Anterior cingulate cortex (tissue), 58 donors: ENCODE results near the gene NSL1.
A peak's percentile ranks its signal among the peaks of the same experiment; 100 is the strongest.
"Not testable (repeated sequence)": the region's sequence is repeated elsewhere in the genome, so short reads cannot be mapped to it uniquely, and the experiment has no call there.

ENCODE experiments used
- DNase-seq, 58 donors: peaks; one replicate each; lab custom pipeline; 2025; lab: John Stamatoyannopoulos, UW

The NSL1 gene

DNA sequence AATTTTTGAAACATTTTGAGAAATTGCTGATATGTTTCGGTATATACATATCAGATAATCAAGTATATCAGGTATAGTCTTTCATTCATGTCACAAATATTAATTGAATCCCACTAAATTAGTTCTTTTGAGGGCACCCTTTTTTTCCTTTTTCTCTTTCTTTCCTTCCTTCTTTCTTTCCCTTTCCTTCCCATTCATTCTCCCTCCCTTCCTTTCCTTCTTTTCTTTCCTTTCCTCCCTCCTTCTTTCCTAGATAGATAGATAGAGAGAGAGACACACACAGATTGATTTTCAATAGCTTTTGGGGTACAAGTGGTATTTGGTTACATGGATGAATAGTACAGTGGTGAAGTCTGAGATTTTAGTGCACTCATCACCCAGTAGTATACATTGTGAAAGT lies 5.7 kb downstream of the NSL1 start:
- no peak for DNase-seq

DNA sequence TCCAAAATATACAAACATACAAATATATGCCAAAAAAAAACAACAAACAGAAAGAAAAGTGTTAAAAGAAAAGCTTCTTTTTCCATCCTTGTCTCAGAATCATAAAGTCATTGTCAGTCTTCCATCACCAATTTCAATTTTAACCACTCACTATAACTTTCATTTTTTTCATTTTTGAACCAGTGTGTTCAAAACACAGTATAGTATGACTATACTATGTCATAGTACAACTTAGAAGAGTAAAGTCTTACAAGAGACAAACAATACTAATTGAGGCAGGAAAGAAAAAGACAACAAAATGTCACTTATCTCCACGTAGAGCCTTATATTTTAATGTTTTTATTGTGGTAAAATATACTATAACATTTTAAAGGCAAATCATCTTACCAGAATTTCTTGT lies 7.6 kb downstream of the NSL1 start:
- no peak for DNase-seq

DNA sequence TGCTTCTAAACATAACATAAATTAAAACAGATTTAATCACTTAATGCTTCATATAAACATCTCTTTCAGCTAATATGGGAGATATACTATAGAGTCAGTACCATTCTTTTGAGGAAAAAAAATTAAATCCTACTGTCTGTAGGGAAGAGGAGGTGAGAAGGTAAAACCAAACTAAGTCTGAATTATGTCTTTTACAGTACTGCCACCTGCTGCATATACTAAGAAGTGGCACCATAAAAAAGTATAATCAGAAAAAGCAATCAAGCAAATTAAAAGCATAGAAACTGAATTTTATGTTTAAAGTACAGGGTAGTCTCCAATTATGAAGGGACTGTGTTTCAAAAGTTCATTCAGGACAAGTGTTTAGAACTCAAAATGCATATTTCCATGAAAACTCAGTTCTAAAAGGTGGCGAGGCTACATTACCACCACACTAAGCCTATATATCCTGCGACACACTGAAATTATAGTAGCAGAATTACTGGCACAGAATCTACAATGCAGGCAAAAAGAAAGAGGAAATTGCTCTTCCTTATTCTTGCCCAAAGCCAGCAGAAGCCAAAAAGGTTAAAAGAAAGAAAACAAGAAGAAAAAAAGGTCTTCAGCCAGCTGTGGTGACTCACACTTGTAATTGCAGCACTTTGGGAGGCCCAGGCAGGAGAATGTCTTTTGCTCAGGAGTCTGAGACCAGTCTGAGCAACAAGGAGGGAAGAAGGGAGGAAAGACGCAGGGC lies 9.0 kb downstream of the NSL1 start:
- no peak for DNase-seq

DNA sequence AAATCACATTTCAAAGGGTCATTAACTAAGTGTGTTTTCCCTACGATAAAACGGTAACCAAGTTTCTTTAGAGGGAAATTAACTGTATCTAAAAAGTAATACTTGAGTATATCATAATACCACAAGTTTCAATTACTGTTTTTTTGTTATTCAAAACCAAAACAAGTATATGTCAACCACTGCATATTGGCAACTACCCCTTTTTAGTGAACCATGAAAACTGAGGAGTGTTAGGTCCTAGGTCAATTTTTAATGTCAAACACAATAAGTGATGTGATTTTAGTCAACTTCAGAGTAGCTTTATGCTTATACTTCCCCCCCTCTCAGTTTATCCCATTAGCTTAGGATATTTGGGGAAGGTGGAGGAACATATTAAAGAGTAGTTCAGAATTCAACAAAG lies 10.4 kb downstream of the NSL1 start:
- DNase-seq: no peak

DNA sequence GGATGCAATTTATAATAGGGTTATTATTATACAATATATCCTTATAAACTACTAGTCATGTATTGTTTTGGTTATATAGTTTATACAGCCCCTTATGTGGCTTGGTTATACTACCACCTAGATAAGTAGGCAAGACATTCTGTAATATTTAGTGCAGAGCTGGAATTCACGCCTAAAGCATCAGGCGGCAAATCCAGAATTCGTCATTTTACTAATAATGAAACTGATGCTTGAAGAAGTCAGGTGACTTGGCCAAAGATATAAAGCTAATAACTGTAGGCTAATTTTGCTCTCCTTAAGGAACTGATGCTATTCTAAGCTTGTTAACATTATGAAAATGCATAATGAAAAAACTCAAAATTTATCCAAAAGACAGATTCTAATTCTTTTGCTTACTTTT lies 10.8 kb downstream of the NSL1 start:
- no peak for DNase-seq

DNA sequence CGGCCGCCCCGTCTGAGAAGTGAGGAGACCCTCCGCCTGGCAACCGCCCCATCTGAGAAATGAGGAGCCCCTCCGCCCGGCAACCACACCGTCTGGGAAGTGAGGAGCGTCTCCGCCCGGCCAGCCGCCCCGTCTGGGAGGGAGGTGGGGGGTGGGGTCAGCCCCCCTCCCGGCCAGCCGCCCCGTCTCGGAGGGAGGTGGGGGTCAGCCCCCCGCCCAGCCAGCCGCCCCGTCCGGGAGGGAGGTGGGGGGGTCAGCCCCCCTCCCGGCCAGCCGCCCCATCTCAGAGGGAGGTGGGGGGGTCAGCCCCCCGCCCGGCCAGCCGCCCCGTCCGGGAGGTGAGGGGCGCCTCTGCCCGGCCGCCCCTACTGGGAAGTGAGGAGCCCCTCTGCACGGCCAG lies 12.5 kb downstream of the NSL1 start:
- not testable (repeated sequence) for DNase-seq

DNA sequence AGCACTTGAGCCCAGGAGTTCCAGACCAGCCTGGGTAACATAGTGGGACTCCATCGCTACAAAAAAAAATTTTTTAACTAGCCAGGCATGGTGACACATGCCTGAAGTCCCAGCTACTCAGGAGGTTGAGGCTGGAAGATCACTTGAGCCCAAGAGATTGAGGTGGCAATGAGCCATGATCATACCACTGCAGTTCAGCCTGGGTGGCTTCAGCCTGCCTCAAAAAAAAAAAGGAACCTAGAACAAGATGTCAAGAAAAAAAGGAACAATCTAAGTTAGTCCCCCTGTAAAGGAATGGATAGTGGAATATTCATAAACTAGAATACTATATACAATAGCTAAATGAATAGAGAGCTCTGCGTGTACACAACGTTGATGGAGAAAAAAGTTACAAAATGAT lies 14.4 kb downstream of the NSL1 start:
- DNase-seq: no peak

DNA sequence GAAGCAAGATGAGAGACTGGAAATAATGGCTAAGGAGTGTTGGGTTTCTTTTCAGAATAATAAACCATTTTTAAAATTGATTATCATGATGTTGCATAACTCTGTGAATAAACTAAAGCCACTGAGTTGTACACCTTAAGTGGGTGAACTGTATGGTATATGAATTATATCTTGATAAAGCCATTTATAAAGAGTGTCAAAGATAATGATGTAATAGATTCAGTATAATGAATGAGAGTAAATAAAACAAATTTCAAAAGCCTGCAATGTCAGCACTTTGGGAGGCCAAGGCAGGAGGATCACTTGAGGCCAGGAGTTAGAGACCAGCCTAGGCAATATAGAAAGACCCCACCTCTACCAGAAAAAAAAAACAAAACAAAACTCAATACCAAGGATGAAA lies 16.3 kb downstream of the NSL1 start:
- DNase-seq: no peak

DNA sequence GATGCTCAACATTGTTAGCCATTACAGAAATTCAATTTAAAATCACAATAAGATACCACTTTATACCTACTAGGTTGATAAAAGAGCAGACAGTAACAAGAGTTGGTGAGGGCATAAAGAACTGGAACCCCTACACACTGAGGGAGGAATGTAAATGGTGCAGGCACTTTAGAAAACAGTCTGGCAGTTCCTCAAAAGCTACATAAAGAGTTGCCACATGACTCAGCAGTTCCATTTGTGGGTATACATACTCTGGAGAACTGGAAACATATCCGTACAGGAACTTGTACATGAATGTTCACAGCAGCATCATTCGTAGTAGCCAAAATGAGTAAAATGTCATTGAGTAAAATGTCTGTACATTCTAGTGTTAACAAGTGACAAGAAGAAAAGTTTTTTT lies 17.0 kb downstream of the NSL1 start:
- DNase-seq: peak in 1 of 58 donors; percentile 10

DNA sequence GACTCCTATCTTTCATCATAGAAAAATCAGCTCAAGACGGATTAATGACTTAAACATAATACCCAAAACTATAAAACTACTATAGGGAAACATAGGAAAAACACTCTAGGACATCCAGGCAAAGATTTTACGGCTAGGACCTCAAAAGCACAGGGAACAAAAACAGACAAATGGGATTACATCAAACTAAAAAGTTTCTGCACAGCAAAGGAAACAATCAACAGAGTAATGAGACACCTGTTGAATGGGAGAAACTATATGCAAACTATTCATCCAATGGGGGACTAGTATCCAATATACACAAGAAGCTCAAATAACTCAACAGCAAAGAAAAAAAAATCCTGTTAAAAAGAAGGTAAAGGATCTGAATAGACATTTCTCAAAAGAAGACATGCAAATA lies 18.6 kb downstream of the NSL1 start:
- DNase-seq: no peak

DNA sequence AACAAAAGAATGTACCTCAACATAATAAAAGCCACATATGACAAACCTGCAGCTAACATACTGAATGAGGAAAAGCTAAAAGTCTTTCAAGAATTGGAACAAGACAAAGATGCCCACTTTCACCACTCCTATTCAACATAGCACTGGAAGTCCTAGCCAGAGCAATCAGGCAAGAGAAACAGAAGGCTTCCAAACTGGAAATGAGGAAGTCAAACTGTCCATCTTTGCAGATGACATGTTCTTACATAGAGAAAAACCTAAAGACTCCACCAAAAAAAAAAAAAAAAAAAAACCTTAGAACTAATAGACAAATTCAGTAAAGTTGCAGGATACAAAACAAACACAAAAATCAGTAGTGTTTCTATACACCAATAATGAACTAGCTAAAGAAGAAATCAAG lies 20.2 kb downstream of the NSL1 start:
- DNase-seq: no peak

DNA sequence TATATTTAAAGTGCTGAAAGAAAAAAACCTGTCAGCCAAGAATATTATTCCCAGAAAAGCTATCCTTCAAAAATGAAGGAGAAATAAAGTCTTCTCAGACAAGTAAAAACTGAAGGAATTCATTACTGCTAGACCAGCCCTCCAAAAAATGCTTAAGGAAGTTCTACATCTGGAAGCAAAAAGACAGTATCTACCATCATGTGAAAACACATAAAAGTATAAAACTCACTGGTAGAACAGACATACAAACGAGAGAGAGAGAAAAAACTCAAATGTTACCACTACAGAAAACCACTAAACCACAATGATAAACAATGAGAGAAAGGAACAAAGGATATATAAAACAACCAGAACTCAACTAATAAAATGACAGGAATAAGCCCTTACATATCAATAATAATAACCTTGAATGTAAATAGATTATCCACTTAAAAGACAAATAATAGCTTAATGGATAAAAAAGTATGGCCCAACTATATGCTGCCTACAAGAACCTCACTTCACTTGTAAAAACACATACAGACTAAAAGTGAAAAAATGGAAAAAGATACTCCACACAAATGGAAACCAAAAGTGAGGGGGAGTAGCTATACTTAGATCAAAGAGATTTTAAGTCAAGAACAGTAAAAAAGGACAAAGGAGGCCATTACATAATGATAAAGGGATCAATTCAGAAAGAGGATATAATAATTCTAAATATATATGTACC lies 22.0 kb downstream of the NSL1 start:
- DNase-seq: no peak

DNA sequence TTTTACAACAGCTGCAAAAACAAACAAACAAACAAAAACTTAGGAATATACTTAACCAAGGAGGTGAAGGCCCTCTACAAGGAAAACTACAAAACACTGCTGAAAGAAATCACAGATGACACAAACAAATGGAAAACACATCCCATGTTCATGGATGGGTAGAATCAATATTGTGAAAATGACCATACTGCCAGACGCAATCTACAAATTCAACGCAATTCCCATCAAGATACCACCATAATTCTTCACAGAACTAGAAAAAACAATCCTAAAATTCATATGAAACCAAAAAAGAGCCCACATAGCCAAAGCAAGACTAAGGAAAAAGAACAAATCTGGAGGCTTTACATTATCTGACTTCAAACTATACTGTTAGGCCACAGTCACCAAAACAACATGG lies 24.8 kb downstream of the NSL1 start:
- DNase-seq: not testable (repeated sequence)

DNA sequence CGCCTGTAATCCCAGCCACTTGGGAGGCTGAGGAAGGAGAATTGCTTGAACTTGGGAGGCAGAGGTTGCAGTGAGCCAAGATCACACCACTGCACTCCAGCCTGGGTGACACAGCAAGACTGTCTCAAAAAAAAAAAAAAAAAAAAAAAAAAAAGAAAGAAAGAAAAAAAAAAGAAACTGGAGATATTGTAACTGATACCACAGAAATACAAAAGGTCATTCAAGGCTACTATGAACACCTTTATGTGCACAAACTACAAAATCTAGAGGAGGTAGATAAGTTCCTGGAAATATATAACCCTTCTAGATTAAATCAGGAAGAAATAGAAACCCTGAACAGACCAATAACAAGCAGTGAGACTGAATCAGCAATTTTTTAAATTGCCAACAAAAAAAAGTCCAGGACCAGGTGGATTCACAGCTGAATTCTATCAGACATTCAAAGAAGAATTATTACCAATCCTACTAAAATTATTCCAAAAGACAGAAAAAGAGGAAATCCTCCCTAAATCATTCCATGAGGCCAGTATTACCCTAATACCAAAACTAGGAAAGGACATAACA lies 26.8 kb downstream of the NSL1 start:
- DNase-seq: not testable (repeated sequence)

DNA sequence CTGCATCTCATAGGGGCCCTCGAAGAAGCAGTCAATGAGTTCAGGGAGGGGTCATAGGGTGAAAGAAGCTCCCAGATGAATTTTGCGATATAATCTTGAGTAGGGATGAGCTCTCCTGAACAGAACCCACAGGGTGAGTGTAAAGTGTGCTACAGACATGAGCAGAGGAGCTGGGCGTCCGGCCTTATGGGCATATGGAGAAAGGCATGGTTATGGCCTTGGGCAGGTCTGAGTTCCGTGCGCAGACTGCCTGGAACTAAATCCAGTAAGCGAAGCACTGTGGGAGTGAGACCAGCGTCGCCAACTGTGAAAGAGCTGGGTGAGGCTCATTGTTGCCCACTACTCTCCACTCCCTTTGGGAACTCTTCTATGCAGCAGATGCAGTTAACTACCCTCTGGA lies 28.7 kb downstream of the NSL1 start:
- DNase-seq: no peak

DNA sequence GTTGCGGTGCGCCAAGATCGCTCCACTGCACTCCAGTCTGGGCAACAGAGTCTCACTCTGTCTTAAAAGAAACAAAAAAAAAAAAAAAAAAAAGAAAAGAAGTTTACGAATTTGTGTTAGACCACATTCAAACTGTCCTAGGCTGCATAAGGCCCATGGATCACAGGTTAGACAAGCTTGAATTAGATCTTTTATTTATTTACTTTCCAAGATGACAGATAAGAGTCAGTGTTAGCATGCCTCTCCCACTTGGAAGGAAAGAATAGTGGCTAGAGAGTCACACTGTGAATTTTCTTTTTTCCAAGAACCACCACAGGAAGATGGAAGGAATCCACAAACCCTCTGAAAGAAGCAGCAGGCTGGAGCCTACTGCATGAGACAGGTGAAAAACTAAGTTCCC lies 29.3 kb downstream of the NSL1 start:
- DNase-seq: no peak

DNA sequence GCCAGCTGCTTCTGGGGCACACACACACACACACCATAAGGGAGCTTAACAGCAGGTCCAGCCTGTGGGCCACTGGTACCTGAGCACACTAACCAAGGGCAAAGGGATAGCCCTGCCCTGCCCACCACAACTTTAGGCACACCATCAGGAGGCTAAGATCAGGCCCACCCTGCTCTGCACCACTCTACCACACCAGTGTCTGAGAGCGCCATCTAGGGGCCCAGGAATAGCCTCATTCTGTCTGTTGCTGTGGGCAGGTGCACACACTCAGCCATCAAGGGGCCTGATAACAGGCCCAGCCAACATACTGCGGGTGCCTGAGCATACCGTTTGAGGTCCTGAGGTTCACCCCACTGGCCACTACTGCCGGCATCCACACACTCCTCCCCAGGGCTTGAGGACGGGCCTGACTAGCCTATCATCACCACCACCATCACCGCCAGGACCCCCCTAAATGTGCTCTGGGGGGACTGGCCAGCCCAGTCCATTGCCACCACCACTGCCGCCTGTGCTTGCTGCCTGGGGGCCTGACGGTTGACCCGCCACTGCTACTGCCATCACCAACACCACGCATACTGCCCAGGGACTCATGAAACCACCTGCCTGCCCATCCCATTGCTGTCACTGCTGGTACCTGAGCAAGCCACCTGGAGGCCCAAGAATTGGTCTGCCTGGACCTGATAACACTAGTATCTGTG lies 31.3 kb downstream of the NSL1 start:
- no peak for DNase-seq

DNA sequence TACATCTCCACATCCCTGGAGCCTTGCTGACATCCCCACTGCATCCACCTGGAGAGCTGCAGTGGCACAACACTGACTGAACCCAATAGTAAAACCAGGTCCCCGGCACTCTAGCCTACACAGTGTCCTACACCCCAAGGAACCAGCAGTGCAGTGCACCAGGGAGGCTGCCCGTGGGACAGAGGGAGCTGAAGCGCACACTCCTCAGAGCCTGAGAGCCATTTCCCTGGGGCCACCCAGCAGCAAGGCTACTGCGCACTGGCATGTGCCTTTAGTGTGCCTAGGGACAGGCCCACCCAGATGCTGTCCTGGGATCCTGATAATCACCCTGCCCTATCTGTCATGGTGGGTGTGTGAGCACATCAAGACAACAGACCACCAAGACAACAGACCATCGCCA lies 31.9 kb downstream of the NSL1 start:
- no peak for DNase-seq

DNA sequence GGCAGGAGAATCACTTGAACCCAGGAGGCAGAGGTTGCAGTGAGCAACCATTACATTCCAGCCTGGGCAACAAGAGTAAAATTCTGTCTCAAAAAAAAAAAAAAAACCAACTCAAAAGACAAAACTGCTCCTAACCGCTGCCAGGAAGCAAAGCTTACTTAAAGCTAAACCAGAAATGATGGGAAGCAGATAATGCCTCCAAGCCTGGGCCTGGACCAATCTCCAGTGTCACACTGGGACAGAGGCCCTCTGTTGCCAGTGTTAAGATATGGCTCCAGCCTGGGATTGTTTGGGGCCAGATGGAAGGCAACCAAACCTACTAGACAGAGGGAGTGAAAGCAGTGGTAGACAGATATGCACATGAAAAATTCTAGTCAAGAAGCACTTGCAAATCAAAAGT lies 36.9 kb downstream of the NSL1 start:
- DNase-seq: peak in 33 of 58 donors; percentile 4 to 69 (median 28)

DNA sequence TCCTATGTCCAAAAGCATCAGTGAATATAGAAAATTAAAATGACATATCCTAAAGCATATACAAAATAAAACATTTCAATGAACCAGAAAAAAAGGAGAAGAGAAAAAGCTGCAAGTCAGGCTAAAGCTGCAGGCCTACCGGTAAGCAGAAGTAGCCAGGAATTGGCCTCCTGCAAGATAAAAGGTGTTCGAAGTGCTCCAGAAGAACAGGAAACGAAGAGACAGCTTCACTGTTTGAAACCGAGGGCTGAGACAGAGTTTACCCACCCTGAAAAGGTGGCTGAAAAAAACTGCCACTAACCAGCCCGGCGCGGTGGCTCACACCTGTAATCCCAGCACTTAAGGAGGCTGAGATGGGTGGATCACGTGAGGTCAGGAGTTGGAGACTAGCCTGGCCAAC lies 37.4 kb downstream of the NSL1 start:
- DNase-seq: no peak

DNA sequence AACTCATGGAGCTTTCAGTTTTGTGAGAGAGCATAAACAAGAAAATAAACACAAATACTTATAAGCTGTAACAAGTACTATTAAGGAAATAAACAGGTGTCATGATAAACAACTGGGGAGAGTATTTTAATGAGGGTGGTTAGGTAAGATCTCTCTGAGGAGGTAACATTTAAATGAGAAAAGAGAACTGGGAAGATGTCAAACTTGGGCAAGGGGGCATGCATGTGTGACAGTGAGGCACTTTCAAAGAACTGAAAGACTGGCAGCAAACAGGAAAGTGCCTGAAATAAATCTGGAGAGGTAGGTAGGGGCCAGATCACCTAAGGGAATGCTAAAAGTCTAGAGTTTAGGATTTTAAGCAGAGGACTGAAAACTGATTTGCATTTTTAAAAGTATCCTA lies 37.8 kb downstream of the NSL1 start:
- no peak for DNase-seq
